NCI-H128 (cell line): ENCODE data around the gene CYP26B1.

Source experiments
- DNase-seq: peaks from one replicate; lab custom pipeline; 2025; ENCODE audit not compliant: unreplicated experiment; lab: John Stamatoyannopoulos, UW

Gene CYP26B1

DNA sequence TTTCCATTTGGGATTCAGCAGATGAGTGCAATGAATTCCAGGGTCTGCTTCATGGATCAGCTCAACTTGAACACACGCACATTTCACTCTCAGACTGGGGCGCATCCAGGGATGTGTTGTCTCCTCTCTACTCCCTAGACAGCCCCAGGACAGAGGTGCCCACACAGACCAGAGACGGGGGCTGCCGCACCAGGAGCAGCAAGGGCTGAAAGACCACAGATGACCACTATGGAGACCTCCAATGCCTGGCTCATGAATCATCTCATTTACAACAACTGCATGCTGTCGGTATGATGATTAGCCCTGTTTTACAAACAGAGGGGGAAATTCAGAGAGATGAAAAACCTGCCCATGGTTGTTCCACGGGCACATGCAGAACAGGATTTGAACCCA lies 63.1 kb downstream of the CYP26B1 start:
- DNase-seq = no peak

DNA sequence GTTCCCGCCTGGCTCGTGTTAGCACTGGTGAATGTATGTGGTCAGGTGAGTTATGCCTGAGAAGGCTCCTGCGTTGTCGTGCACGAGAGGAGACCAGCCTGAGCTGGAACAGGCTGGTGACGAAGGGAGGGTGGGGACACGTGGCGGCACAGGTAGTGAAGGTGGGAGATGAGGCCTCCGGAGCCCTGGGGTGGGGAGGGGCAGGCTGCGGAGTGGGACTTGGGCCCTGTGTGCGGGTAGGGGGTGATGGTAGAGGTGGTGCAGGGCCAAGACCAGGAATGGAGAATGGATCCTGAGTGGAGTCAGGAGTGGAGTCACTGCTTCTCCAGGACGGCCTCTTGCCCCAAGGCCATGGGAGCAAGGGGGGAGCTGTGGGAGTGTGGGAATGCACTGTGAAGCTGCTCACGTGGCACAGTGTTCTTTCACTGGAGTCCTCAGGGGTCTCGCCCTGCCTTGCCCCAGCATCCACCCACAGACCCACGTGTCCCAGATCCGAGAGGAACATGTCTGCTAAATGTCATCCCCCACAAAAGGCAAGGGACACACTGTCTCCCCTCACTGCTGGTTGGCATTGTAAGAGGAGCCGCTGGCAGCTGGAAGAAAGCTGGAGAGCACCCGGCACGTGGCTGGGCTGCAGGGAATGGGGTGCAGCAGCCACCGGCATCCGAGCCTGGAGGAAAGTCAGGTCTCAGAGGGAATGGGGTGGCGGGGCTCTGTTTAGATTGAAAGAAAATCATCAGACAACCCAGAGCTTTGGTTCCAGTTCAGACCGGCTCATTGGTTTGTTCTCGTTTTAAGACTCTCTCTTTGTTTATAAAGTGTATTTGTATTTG lies 63.7 kb downstream of the CYP26B1 start:
- DNase-seq = no peak

DNA sequence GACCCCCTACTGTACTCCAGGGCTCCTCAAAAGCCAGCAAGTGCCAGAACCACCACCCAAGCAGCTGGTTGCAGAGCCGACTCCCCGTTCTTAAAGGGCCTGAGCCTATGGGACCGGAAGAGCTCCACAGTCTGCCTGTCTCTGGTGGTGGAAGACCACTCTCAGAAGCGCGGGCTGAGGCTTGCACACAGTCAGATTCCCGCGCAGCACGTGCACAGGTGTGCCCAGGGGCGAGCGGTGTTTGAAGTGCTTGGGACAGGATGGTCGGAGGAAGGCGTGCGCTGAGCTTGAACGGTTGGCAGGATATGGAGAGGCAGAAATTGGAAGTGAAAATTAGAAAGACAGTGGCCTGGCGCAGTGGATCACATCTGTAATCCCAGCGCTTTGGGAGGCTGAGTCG lies 64.8 kb downstream of the CYP26B1 start:
- DNase-seq = no peak

DNA sequence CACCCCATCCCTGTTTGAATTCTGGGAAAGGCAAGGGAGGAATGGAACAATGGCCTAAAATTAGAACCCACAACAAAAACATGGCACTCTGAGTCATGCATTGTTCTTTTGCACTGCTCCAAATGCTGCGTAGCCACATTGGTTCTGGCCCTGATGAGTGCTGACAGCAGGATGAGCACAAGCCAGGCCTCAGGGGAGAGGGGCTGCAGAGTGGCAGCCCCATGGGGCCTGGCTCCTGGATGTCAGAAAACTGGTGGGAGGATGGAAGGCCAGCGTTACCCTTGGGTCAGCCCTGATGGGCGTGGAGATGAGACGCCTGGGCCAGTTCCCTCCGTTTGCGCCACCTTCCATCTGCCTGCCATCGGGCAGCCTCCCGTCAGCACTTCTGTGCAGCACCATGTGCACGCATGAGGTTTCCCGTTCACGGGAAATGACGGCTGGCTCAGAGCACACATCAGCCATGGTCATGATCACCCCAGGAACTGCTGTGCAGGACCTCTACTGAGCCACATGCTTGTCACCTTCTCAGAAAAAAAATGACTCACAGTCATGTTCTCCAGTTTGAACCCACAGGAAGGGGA lies 65.6 kb downstream of the CYP26B1 start:
- no peak for DNase-seq

DNA sequence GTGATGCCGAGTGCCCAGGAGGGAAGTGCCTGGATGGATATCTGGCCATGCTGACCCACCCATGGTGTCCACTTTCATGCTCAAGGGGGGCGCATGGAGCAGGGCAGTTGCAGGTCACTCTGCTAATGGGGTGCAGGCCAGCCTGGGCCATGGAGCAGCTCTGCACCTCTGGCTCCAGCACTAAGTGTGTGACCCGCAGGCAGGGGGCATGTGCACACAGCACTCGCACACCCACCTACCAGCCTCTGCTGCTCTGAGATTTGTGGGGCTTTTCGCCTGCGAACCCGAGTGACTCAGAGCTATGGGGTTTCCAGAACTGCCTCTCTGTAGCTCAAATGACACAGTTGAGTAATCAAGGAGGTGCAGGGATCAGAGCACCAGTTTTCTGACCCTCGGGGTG lies 66.2 kb downstream of the CYP26B1 start:
- DNase-seq = no peak

DNA sequence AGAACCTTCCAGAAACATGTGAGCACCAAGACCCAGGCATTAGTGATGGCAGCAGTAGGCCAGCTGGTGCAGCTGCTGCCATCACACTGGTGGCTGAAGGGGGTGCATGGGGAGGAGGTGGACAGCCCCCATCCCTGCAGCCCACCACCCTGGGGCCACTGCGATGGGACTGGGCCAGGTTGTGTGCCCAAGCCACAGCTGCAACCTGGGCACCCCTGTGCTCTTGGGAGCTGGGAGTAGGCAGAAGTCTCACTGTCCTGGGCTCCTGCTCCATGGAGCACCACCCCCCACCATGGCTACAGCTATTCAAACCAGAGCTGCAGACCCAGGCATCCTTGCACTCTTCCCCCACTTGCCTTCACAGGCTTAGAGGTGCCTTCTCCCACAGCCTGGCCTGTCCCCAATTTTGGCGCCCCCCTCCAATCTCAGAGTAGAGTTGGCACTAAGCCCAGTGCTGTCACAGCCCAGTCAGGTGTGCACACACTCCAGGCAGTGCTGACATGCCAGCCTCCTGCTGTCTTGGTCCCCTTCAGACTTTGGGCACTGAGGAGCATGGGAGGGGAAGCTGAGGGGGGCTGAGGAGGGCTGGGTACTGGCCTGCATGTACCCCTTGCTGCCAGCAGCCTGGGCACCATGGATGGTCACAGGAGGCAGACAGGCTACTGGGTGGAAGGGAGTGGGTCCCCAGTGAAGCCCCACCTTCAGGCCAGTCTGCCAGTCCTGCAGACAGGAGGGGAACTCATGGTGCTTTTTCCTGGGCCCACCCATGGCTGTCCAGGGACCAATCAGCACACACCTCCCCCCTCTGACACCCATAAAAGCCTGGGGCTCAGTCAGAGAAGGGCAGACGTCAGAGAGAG lies 67.1 kb downstream of the CYP26B1 start:
- DNase-seq = no peak
